Amniotic stem cell (primary cell): ENCODE measurements around the gene PADI1.
A peak's percentile ranks its signal among the peaks of the same experiment; 100 is the strongest.

Experiments
- DNase-seq: peaks from one replicate; lab custom pipeline; 2025; lab: John Stamatoyannopoulos, UW

The PADI1 gene

DNA sequence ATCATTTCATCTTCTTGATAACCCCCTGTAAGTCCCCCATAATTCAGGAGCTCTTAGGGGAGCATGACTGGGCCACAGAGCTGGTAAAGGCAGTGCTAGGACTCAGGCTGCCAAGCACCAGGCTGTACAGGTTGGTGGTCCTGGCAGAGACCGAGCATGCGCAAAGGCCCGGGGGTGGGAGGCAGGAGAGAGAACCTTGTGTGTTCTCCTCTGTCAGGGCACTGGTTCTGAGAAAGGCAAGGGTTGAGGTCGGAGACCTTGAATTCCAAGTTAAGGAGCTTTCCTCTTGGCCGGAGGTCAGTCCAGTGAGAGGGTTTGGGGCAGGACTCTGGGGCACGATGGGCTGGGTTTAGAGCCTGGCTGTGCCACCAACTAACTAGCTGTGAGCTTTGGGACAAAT is 67.1 kb downstream of the PADI1 start:
- DNase-seq = no peak

DNA sequence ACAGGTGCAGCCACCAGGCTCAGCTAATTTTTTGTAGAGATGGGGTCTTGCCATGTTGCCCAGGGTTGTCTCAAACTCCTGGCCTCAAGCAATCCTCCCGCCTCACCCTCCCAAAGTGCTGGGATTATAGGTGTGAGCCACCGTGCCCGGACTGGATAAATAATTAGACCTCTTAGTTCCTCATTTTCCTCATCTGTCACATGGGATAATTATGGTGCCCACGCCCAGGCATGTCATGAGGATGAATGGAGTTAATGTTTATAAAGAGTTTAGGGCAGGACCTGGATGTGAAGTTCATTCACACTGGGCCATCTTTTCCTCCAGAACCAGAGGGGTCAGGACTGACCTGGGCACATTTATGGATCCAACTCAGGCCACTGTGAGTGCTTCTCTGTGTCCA is 67.7 kb downstream of the PADI1 start:
- DNase-seq = no peak

DNA sequence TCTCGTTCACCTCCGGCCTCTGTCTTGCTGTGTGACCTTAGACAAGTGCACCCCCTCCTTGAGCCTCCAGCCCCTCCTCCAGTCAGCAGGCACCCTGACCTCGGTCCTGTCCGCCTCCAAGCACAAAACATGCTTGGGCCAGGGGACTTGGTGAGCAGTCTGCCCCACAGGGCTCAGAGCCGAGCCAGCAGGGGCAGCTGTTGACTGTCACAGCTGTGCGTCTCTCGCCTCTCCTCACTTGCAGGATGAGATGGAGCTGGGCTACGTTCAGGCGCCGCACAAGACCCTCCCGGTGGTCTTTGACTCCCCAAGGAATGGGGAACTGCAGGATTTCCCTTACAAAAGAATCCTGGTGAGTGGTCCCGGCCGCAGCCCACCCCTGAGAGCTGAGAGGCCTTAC is 68.2 kb downstream of the PADI1 start:
- no peak for DNase-seq

DNA sequence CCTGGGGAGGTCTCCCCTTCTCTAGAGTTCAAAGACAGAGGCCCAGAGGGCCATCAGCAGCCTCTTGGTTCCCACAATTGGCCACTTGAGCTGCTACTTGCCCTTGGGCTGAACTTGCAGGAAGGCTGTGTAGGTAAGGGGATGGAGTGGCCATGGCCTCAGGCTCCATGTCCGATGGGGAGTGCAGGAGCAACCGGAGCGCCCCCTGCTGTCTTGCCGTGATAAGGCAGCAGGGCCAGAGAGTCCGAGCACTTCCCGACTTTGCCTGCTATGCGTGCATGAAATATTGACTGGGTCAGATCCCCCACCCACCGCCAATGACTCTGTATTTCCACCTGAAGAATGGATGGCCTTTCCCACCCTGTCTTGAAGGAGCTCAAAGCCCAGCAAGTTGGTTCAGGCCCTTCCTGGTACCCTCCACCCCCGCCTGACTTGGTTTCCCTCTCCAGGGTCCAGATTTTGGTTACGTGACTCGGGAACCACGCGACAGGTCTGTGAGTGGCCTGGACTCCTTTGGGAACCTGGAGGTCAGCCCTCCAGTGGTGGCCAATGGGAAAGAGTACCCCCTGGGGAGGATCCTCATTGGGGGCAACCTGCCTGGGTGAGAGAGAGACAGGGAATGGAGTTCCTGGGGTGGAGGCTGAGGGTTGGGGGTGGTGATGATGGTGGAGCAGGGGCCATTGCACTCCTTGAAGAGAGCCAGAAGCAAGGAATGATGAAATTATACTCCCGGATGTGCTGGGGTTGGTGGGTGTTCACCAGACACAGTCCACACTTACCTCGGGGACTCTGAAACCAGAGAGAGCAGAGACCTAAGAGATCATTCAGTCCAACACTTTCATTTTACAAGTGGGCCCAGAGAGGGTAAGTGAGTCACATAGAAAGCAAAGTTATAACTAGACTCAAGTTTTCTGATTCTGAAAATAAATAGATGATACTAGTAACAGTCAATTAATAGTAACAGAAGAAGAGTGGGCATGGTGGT is 69.5 kb downstream of the PADI1 start:
- no peak for DNase-seq

DNA sequence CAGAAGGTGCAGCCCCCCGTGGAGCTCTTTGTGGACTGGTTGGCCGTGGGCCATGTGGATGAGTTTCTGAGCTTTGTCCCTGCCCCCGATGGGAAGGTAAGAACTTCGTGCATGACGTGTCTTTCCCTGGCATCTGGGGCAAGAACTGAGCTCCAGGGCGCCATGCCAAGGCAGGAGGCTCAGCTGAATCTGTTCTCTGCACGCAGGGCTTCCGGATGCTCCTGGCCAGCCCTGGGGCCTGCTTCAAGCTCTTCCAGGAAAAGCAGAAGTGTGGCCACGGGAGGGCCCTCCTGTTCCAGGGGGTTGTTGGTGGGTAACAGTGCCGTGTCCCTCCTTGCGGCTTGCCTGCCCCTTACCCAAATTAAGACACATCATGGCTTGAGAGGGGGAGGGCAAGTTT is 71.6 kb downstream of the PADI1 start:
- peak; percentile 3 for DNase-seq

DNA sequence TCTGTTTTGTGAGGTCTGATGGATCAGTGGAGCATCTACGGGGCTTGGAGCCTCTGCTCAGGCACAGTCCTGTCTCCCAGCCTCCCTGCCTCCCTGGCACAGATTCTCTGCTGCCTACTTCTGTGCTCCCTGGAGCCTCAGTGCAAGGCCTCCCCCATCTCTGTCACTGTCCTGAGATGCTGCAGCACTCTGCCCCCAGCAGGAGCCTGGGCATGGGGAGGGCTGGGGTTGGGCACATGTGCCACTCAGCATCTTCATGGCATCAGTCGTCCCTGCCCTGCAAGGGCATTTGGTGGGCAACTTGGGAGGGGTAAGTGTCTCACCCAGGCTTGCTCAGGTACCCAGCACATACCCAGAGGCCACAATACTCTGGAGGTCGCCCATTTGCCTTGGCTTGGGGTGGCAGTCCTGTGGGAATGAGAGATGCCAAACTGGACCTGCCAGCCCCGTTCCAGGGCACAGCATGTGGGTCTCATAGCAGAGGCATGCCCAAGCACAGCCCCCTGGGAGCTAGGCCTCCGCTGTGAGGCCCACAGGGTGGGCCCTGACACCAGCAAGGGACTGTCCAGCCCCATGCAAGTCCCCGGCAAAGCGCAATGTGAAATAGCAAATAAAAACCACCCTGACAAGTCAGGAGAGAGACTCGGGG is 72.7 kb downstream of the PADI1 start:
- no peak for DNase-seq

DNA sequence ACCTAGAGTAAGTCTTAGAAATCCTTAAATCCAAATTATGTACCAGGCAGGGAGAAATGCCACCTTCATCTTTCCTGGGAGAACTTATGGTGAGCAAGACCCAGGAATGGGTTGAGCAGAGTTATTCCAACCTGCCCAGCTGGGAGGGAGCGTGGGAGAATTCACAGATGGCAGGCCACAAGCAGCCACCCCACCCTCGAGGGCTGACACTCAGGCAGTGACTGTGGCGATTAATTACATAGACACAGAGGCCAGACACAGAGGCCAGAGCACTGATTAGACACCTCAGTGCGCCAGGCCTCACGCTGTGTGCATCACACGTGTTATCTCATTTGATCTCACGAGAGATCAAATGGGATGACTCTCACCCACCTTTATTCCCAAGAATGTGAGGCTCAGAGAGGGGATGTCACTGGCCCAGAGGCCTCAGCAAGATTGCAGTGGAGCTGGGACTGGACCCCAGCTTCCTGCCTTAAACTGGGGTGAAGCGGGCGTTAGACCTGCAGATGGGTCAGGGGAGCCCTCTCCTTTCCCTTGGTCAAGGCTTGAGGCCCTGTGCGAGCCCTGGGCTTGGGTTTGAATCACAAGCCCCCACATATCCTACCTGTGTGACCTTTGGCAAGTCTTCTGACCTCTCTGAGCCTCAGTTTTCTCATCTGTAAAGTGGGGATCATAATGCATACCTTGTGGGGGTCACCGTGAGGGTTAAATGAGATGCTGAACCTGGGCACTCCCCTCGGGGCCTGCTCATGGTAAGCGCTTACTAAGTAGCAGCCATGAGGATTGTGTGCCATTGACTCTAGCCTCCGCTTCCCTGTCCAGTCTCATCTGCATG is 74.3 kb downstream of the PADI1 start:
- no peak for DNase-seq

DNA sequence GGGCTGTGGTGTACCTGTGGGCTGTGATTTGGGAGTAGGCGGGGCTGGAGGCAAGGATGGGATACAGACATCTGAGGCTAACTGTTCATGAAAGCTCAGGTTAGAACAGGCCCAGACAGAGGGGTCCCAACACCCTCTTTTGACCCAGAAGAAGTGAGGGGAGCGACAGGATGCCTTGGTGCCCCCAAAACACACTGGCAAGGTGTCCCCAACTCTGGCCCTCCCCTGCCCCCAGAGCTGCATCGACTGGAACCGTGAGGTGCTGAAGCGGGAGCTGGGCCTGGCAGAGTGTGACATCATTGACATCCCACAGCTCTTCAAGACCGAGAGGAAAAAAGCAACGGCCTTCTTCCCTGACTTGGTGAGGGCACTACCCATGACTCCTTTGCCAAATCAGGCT is 75.5 kb downstream of the PADI1 start:
- DNase-seq = no peak

DNA sequence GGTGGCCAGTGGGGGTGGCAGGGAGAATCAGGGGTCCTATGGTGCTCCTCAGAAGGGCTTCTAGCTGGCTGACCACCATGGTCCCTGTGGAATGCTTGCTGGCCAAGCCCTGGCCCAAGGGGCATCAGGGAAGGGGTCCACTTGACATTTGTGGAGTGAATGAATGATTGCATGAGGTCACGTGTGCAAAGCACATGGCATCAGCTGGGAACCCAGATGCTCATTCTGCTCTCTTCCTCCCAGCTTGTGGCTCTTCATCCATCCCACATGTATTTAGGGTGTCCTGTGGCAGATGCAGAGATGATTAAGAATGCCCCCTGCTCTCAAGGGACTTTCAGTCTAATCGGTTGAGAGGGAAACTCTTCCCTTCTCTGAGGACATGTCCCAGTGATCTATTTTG is 76.0 kb downstream of the PADI1 start:
- no peak for DNase-seq

DNA sequence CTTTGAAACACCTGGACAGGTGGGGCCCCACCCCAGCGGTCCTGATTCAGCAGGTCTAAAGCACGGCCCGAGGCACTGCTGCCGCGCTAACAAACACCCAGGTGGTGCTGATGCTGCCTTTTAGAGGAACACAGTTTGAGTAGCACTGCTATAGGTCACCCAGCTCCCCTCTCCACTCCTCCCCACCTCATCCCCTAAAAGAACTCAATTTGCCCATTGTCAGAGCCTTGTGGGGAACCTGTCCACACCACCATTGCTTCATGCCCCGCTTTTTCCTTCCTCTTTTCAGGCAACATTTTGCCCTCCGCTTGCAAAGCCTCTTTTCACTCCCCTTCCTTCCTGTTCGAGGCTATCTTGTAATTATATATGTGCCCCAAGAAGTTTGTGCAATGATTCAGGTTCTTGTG is 76.8 kb downstream of the PADI1 start:
- no peak for DNase-seq

DNA sequence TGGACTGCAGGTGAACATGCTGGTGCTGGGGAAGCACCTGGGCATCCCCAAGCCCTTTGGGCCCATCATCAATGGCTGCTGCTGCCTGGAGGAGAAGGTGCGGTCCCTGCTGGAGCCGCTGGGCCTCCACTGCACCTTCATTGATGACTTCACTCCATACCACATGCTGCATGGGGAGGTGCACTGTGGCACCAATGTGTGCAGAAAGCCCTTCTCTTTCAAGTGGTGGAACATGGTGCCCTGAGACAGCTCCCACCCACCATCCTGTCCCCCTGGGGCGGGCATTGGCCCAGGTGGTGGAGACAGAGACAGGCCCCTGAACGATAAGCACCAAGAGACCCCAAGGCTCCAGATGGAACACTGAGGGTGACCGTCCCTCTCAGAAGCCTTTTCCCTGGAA is 77.9 kb downstream of the PADI1 start:
- DNase-seq = no peak

DNA sequence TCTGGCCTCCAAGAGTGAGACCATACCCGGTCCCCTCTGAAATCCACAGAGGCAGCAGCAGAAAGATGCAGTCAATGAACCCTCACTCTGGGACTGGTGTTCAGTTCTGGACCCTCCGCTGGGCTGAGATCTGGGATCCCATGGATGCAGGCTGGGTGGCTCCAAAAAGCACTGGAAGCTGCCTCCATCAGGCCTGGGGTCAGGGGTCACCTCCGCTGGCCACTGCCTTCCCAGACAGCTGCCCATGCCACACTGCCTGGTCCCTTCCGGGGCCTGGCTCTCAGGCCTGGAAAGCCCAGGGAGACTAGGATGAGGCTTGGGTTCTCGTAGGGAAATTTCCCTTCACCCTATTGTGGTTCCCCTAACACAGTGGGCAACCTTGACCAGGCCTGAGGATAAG is 81.7 kb downstream of the PADI1 start:
- DNase-seq = no peak

DNA sequence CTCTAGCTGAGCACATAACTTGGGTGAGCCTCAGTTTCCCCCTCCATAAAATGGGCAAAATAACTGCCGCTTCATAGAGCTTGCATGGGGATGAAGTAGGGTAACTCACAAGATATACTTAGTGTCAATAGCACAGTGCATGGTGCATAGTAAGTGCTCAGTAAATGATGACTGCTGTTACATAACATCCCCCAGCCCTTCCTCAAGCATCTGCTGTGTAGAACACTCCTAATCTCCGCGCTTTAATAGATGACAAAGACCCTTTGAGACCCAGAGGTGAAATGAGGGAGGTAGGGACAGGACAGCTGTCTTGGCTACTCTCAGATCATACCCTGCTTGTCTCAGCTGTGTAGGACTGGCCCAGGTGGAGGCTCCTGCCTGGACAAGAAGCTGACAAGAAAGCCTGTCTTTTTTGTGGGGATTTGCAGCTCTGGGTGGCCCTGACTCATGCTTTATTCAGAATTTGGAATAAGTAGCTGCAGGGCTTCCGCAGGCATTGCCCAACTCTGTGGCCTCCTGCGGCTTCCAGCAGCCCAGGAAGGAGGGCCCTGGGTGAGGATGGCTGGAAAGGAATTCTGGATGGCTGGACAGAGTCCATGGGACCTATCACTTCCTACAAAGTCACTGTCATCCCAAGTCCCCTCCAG is 82.3 kb downstream of the PADI1 start:
- DNase-seq = peak; percentile 30

DNA sequence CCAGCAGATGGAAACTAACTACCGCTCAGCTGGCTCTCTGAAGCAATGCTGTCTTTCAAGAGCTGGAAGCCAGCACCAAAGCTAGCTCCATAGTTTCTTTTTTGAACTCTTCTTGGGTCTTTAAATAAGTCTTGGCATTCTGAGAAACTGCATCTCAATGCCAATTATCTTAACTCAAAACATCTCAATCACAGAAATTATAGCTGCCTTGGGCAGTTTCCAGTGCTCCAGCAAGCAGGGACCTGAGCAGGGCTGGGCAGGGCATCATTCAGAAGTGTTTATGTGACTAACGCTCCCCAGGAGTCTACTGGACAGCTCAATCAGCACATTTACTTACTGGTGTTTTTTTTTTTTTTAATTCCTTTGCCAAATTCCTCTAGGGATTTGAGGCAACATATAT is 84.8 kb downstream of the PADI1 start:
- peak; percentile 4 for DNase-seq

DNA sequence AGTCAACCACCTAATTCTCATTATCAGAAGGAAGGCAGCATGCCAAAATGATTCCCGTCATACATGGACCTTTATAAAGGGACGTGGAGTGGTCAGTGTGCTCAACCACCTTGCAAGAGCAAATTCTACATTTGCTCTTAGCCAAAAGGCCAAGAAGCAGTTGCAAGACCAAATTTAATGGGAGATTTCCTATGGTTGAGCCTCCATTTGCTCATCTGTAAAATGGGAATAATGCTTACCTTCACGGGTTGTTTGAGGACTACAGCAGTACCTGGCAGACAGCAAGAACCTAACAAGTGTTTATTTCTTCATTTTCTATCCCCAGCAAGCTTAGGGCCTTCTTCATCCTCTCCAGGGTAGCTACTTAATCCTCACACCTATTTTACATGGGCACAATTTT is 85.6 kb downstream of the PADI1 start:
- DNase-seq = no peak

DNA sequence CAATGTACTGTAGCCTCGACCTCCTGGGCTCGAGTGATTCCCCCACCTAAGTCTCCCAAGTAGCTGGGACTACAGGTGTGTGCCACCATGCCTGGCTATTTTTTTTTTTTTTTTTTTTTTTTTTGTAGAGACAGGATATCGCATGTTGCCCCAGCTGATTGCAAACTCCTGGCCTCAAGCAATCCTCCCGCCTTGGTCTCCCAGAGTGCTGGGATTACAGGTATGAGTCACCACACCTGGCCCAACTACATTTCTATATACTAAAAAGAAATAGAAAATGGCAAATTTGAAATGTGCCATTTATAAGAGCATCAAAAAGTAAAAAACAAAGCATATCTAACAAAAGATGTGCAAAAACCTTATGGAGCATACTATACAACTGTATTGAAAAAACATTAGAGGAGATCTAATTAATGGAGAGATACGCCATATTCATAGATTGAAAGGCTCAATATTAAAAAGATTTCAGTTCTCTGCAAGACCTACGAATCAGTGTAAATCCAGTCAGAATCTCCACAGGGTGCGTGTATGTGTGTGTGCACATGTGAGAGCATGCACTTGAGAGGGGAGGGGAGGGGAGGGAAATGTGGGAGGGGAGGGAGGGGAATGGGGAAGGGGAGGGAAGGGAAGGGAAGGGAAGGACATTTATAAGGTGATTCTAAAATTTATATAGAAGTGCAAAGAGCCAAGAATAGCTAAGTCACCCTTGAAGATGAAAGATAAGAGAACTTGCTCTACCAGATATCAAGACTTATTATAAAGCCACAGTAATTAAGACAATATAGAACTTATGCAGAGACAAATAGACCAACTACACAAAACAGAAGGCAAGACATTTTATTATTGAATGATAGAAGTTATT is 87.6 kb downstream of the PADI1 start:
- no peak for DNase-seq

DNA sequence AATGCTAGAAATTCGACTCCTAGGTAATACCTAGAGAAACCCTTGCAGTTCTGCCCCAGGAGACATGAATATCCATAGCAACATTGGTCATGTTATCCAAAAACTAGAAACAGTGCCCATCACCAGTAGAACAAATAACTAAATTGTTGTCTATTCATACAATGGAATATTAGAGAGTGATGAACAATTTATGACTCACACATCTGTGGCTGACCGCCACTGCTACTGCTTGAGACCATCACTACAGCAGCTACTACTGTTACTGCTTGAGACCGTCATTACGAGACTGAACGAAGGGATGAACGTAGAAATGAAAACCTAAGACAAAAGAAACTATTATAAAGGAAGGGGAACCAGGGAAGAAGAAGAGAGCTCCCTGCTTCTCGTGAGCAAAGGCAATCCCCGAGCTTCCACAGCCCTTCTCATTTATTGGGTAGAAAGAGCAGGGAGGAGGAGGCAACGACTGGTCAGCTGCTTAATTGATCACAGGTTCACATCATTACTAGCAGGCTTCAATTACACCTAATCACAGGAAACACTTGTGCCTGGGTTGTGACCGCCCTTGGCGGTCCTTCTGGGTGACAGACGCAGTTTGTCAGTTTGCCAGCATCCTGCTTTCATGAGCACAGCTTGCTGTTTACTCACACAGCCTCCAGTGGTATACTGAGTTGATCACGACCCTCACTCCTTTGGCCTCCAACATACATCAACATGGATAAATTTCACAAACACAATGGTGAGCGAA is 88.9 kb downstream of the PADI1 start:
- DNase-seq = no peak

DNA sequence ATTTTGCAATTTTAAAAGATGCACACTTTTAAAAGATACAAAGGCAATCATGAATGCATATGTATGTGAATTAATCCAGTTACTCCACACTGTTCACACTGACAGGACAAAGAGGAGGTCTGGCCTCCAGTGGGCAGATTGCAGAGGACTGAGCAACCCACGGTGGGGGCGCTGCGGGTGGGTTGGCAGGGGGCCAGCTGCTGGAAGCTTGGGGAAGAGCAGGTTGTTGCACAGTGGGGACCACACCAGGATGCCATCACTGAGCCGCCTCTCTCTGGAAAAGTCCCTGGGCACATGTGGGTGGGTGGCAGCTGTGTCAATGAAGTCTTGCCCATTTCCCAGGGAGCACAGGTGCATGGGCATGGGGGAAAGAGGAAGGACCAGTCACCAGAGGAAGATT is 90.4 kb downstream of the PADI1 start:
- DNase-seq = no peak
